GM12874 (cell line): ENCODE measurements around the gene GSTCD.

Experiments used
- TF ChIP-seq, protein P1 (sequence below): IDR thresholded peaks from 2 replicates; pipeline ENCODE4 v1.5.1; 2011; ENCODE audit warnings: low read depth, mild to moderate bottlenecking, control low read depth, low read length, moderate library complexity; ENCODE audit not compliant: insufficient read depth

The GSTCD gene

DNA sequence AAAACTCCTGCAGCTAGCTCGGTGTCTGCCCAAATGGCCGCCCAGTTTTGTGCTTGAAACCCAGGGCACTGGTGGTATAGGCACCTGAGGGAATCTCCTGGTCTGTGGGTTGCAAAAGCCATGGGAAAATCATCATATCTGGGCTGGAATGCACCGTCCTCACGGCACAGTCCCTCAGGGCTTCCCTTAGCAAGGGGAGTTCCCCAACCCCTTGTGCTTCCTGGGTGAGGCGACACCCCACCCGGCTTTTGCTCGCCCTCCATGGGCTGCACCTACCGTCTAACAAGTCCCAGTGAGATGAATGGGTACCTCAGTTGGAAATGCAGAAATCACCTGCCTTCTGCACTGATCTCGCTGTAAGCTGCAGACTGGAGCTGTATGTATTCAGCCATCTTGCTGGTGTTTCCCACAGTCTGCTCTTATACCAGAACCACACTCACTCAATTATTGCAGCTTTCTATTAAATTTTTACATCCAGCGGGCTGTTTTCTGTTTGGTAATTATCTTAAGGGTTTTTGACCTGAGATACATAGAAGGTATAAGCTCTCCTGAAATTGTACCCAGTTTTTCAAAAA lies 150.0 kb downstream of the GSTCD start:
- TF ChIP-seq, protein P1, sequence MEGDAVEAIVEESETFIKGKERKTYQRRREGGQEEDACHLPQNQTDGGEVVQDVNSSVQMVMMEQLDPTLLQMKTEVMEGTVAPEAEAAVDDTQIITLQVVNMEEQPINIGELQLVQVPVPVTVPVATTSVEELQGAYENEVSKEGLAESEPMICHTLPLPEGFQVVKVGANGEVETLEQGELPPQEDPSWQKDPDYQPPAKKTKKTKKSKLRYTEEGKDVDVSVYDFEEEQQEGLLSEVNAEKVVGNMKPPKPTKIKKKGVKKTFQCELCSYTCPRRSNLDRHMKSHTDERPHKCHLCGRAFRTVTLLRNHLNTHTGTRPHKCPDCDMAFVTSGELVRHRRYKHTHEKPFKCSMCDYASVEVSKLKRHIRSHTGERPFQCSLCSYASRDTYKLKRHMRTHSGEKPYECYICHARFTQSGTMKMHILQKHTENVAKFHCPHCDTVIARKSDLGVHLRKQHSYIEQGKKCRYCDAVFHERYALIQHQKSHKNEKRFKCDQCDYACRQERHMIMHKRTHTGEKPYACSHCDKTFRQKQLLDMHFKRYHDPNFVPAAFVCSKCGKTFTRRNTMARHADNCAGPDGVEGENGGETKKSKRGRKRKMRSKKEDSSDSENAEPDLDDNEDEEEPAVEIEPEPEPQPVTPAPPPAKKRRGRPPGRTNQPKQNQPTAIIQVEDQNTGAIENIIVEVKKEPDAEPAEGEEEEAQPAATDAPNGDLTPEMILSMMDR: no peak

DNA sequence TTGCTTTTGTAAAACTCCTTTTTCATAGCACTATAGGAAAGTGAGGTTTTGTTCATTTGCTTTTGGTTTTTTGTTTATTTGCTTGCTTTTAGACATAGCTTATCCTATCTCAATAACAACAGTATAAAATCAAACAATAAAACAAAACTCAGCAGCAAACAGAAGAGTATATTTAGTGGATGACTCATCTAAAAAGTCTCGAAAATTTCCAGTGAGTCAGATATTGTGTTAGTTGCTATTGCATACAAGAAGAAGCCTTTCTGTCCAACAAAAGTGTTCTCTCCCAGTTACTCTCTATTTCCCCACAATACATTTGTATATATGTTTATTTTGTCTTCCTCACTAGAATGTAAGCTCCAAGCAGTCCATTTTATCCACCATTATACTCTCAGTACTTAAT lies 150.6 kb downstream of the GSTCD start:
- TF ChIP-seq, protein P1: no peak

DNA sequence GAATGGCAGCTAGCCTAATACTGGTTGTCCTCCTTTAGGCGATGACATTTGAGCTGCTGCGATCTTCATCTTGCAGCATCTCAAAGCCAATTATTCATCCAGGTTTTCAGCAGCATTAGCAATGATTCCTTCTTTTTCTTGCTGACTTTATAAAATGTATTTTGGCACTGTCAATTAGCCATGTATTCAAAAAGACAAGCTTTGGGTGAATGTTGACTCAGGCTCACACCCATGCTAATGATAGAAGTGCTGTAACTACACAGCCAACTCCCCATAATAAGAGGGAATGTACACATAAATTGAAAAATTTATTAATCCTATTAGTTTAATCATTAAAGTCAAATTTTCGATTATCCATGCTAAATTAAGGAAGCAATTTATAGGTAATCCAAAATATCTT lies 162.4 kb downstream of the GSTCD start:
- TF ChIP-seq, protein P1: no peak

DNA sequence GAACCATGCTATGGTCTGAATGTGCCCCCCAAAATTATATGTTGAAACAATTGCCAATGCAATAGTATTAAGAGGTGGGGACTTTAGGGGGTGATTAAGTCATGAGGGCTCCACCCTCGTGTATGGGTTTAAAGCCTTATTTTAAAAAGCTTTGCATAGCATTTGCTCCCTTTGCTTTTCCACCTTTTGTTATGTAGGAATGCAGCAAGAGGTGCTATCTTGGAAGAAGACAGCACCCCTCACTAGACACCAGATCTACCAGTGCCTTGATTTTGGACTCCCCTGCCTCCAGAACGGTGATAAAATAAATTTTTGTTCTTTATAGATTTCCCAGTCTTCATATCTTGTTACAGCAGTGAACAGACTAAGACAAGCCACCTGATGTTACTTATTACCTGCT lies 163.4 kb downstream of the GSTCD start:
- TF ChIP-seq, protein P1: no peak

DNA sequence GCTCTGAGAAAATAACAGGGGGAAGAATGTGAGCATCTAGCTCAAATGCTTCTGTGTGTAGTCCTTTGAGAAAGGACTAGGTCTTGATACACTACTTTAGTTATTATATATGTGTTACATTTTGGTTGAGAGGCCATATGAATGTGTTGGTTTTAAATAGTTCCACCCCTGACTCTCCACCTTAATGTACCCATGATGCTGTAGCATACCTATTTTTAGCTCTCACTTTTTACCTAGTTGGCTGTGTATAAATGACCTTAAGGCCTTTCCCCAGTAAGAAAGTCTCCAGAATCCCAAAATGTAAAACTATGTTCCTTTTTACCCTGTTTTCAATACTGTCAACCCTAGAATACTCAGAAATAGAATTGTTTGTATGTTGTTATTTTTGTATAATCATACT lies 166.6 kb downstream of the GSTCD start:
- TF ChIP-seq, protein P1: no peak

DNA sequence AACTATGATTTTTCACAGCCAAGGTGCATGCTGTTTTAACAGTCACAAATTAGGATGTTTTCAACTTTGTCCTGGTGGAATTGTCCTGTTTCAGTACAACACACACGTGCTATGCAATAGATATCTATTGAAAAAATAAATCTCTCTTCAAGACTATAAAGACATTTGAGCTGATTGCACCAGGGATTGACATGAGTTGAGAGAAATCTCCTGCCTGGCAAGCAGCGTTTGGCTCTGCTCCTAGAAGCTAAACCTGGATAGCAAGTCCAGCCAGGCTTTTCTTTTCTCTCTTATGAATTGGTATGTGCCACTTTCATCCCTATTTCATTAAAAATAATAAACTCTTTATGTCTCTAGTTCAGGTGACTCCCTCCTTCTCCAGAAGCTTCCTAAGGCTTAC lies 170.1 kb downstream of the GSTCD start:
- TF ChIP-seq, protein P1: no peak

DNA sequence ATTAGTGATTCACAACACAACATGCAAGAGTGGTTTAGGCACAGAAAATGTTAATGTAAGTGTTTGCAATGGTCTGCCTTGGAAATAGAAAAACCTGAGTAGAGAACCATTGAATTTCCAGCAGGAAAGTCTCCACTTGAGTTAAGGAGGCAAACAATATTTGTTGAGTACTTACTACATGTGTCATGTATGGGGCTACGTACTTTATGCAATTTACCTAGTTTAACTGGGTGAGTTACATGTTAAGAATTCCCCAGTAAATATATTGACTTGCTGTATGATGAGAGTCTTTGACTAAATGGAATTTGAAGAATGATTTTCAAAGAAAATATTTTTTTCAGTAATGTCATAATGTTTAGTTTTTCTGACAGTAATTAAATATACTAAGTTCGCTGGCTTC lies 178.9 kb downstream of the GSTCD start:
- TF ChIP-seq, protein P1: no peak
